H9 (cell line): ENCODE results near the gene HSPB1. TPM values are rescaled to one million over a fixed set of nuclear protein-coding genes. Genes with fewer than 3 reads are reported as not detected.

Experiments used
- DNase-seq: peaks from one replicate; pipeline ENCODE4 v3.0.0-alpha.2; 2017
- H2AFZ ChIP-seq: one replicate; pipeline ENCODE4 v1.6.1; 2013; ENCODE audit warnings: mild to moderate bottlenecking, low read length, control low read depth, moderate library complexity
- H2AK5ac ChIP-seq: 2 replicates; pipeline ENCODE4 v1.6.1; 2013; ENCODE audit warnings: low read length, control low read depth, mixed read lengths; ENCODE audit not compliant: insufficient read length
- H2BK120ac ChIP-seq: one replicate; pipeline ENCODE4 v1.6.1; 2013; ENCODE audit warnings: low read depth, mild to moderate bottlenecking, low read length, control low read depth, inconsistent platforms; ENCODE audit not compliant: poor library complexity, severe bottlenecking
- H2BK12ac ChIP-seq: 2 replicates; pipeline ENCODE4 v1.6.1; 2013; ENCODE audit warnings: low read length, control low read depth, mixed read lengths, low read depth; ENCODE audit not compliant: insufficient read length
- H2BK15ac ChIP-seq: 2 replicates; pipeline ENCODE4 v1.6.1; 2013; ENCODE audit warnings: low read depth, low read length, control low read depth
- H2BK20ac ChIP-seq: one replicate; pipeline ENCODE4 v1.6.1; 2013; ENCODE audit warnings: low read depth, mild to moderate bottlenecking, low read length, control low read depth, inconsistent platforms; ENCODE audit not compliant: poor library complexity, severe bottlenecking
- H2BK5ac ChIP-seq: 2 replicates; pipeline ENCODE4 v1.6.1; 2013; ENCODE audit warnings: low read length, control low read depth, mixed read lengths; ENCODE audit not compliant: insufficient read length
- H3K14ac ChIP-seq: 2 replicates; pipeline ENCODE4 v1.6.1; 2013; ENCODE audit warnings: low read length, control low read depth; ENCODE audit not compliant: insufficient read depth
- H3K18ac ChIP-seq: 2 replicates; pipeline ENCODE4 v1.6.1; 2013; ENCODE audit warnings: low read depth, mild to moderate bottlenecking, mixed read lengths, low read length, control low read depth; ENCODE audit not compliant: insufficient read length
- H3K23ac ChIP-seq: 2 replicates; pipeline ENCODE4 v1.6.1; 2013; ENCODE audit warnings: low read length, control low read depth, mixed read lengths, low read depth; ENCODE audit not compliant: insufficient read length
- H3K23me2 ChIP-seq: 2 replicates; pipeline ENCODE4 v1.6.1; 2013; ENCODE audit warnings: low read depth, mild to moderate bottlenecking, mixed read lengths, low read length, control low read depth; ENCODE audit not compliant: insufficient read length, poor library complexity, severe bottlenecking
- H3K27ac ChIP-seq: 2 replicates; pipeline ENCODE4 v1.5.1; 2013; ENCODE audit warnings: low read length, control low read depth, mixed read lengths, low read depth; ENCODE audit not compliant: insufficient read length
- H3K27me3 ChIP-seq: 2 replicates; pipeline ENCODE4 v1.6.1; 2013; ENCODE audit warnings: low read length, control low read depth, inconsistent platforms; ENCODE audit not compliant: insufficient read depth
- H3K4ac ChIP-seq: 2 replicates; pipeline ENCODE4 v1.6.1; 2013; ENCODE audit warnings: low read depth, mild to moderate bottlenecking, control low read depth, inconsistent platforms, low read length, moderate library complexity
- H3K4me1 ChIP-seq: 2 replicates; pipeline ENCODE4 v1.6.1; 2013; ENCODE audit warnings: low read length, control low read depth, inconsistent platforms; ENCODE audit not compliant: insufficient read depth
- H3K4me2 ChIP-seq: 2 replicates; pipeline ENCODE4 v1.6.1; 2013; ENCODE audit warnings: low read length, control low read depth, mixed read lengths; ENCODE audit not compliant: insufficient read length, insufficient read depth
- H3K56ac ChIP-seq: 2 replicates; pipeline ENCODE4 v1.6.1; 2013; ENCODE audit warnings: low read depth, mild to moderate bottlenecking, mixed read lengths, low read length, control low read depth; ENCODE audit not compliant: insufficient read length
- H3K79me1 ChIP-seq: 2 replicates; pipeline ENCODE4 v1.6.1; 2013; ENCODE audit warnings: low read depth, mild to moderate bottlenecking, moderate library complexity, low read length, control low read depth, inconsistent platforms; ENCODE audit not compliant: insufficient read depth, poor library complexity, severe bottlenecking
- H3K79me2 ChIP-seq: 2 replicates; pipeline ENCODE4 v1.6.1; 2013; ENCODE audit warnings: low read length, control low read depth, inconsistent platforms; ENCODE audit not compliant: insufficient read depth
- H3K9ac ChIP-seq: 2 replicates; pipeline ENCODE4 v1.6.1; 2013; ENCODE audit warnings: low read length, control low read depth, mixed read lengths; ENCODE audit not compliant: insufficient read length; ENCODE audit errors: extremely low read depth
- H3K9me3 ChIP-seq: one replicate; pipeline ENCODE4 v1.6.1; 2013; ENCODE audit warnings: low read depth, low read length, inconsistent platforms; ENCODE audit not compliant: control insufficient read depth
- H3T11ph ChIP-seq: one replicate; pipeline ENCODE4 v1.6.1; 2013; ENCODE audit warnings: mild to moderate bottlenecking, low read length, control low read depth, inconsistent platforms
- H4K20me1 ChIP-seq: one replicate; pipeline ENCODE4 v1.6.1; 2013; ENCODE audit not compliant: control insufficient read depth, insufficient read length, insufficient read depth
- H4K5ac ChIP-seq: 2 replicates; pipeline ENCODE4 v1.6.1; 2013; ENCODE audit warnings: low read depth, mild to moderate bottlenecking, mixed read lengths, low read length, control low read depth; ENCODE audit not compliant: insufficient read length
- H4K8ac ChIP-seq: replicated peaks from 2 replicates; pipeline ENCODE4 v1.6.1; 2013; ENCODE audit warnings: low read length, control low read depth, mixed read lengths, low read depth; ENCODE audit not compliant: insufficient read length
- H4K91ac ChIP-seq: 2 replicates; pipeline ENCODE4 v1.6.1; 2013; ENCODE audit warnings: low read depth, mild to moderate bottlenecking, moderate library complexity, mixed read lengths, low read length, control low read depth; ENCODE audit not compliant: insufficient read length
- H3K27ac Mint-ChIP-seq, 3 experiments: 2 replicates in 2 of 3; 3 replicates in 1 of 3; pipeline ENCODE4 v1.8.0; 2020 to 2021; ENCODE audit warnings: mixed read lengths in 3 of 3, mild to moderate bottlenecking in 1 of 3, moderate library complexity in 1 of 3
- H3K27me3 Mint-ChIP-seq: 2 replicates; pipeline ENCODE4 v1.8.0; 2021; ENCODE audit warnings: low read depth, mild to moderate bottlenecking, moderate library complexity, mixed read lengths
- H3K36me3 Mint-ChIP-seq, 3 experiments: 2 replicates in 2 of 3; 3 replicates in 1 of 3; pipeline ENCODE4 v1.8.0; 2020 to 2021; ENCODE audit warnings: low read depth in 3 of 3, mixed read lengths in 3 of 3; ENCODE audit not compliant: insufficient read depth in 1 of 3
- H3K4me1 Mint-ChIP-seq, 2 experiments: 2 replicates each; pipeline ENCODE4 v1.8.0; 2020; ENCODE audit warnings: mixed read lengths in 2 of 2
- H3K4me3 Mint-ChIP-seq, 2 experiments: 2 replicates in 1 of 2; 3 replicates in 1 of 2; pipeline ENCODE4 v1.8.0; 2020 to 2021; ENCODE audit warnings: mild to moderate bottlenecking in 2 of 2, mixed read lengths in 2 of 2, moderate library complexity in 1 of 2
- H3K9me3 Mint-ChIP-seq, 2 experiments: 2 replicates in 1 of 2; 3 replicates in 1 of 2; pipeline ENCODE4 v1.8.0; 2020; ENCODE audit warnings: mild to moderate bottlenecking in 2 of 2, mixed read lengths in 2 of 2, moderate library complexity in 1 of 2
- WGBS: extraction: QIAGEN DNeasy Blood & Tissue Kit; methylation state at CpG from one replicate; pipeline ENCODE4 v1.1.7; 2013; ENCODE audit warnings: missing lambda C conversion rate, low lambda C conversion rate, mixed read lengths; ENCODE audit not compliant: insufficient read length; ENCODE audit errors: extremely low coverage; 5-methylcytosine and 5-hydroxymethylcytosine counted together
- total RNA-seq: library from RNA; stranded (reverse); gene quantifications from 2 replicates; pipeline ENCODE4 v1.2.1, GENCODE V29; 2021
- TF ChIP-seq, protein P1 (sequence below): fragments of 200-600 bp; sonication (generic); conservative IDR thresholded peaks from 3 replicates; pipeline ENCODE4 v1.8.0; 2021; ENCODE audit warnings: antibody characterized with exemption, mild to moderate bottlenecking

The HSPB1 gene
- total RNA-seq, 1 experiment from 2014 or later: 186 TPM

DNA sequence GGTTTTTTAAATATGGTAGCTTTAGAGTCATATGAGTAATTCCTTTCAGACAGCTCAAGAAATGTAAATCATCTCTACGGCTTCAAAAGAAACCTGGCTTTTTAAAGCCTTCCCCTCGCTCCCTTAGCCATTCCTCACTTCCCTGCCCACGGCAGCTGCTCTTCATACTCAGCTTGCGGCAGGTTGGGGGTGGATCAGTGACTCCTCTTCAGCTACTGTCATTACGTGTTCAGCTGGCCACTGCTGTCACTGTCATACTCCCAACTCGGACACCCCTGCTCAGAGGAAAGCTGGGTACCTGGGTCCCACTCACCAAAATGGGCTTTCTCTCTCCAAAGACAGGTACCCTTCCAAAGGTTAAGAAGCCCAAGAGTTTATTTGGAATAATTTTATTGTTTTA is 49.7 kb downstream of the HSPB1 start:
- Mint-ChIP-seq H3K9me3 (peaks cover 0 to 2% of the 10 kb centered on the region in 2 experiments; a peak in 3 of 5 replicates), H3K27me3 (no peaks in the 10 kb centered on the region), H3K36me3 (peaks cover 69 to 88% (median 88%) of the 10 kb centered on the region in 3 experiments), H3K4me1 (peaks cover 42% of the 10 kb centered on the region in 2 experiments), H3K4me3 (no peak overlapping the region), H3K27ac (no peak overlapping the region)
- no peak overlapping the region for H3K9ac ChIP-seq
- H3K9me3 ChIP-seq: no peaks in the 10 kb centered on the region
- H3K4me1 ChIP-seq: peaks cover 5% of the 10 kb centered on the region; the same call in 1 of the 2 replicates
- no peaks in the 10 kb centered on the region for H3K23me2 ChIP-seq
- H3K4ac ChIP-seq: no peak overlapping the region
- no peak overlapping the region for H3K27ac ChIP-seq
- H2BK20ac ChIP-seq: no peak overlapping the region
- TF ChIP-seq, protein P1, sequence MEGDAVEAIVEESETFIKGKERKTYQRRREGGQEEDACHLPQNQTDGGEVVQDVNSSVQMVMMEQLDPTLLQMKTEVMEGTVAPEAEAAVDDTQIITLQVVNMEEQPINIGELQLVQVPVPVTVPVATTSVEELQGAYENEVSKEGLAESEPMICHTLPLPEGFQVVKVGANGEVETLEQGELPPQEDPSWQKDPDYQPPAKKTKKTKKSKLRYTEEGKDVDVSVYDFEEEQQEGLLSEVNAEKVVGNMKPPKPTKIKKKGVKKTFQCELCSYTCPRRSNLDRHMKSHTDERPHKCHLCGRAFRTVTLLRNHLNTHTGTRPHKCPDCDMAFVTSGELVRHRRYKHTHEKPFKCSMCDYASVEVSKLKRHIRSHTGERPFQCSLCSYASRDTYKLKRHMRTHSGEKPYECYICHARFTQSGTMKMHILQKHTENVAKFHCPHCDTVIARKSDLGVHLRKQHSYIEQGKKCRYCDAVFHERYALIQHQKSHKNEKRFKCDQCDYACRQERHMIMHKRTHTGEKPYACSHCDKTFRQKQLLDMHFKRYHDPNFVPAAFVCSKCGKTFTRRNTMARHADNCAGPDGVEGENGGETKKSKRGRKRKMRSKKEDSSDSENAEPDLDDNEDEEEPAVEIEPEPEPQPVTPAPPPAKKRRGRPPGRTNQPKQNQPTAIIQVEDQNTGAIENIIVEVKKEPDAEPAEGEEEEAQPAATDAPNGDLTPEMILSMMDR: no peak
- H2AFZ ChIP-seq: no peak overlapping the region
- no peak overlapping the region for H3K4me2 ChIP-seq
- H3K18ac ChIP-seq: no peak overlapping the region
- DNase-seq: no peak
- no peak overlapping the region for H3K14ac ChIP-seq
- no CpG with 5 or more reads among the region's 6 CpGs for WGBS
- no peaks in the 10 kb centered on the region for H3K27me3 ChIP-seq
- no peak overlapping the region for H4K8ac ChIP-seq
- H3K23ac ChIP-seq: no peak overlapping the region
- no peak overlapping the region for H2AK5ac ChIP-seq
- no peak overlapping the region for H3K56ac ChIP-seq
- H4K5ac ChIP-seq: no peak overlapping the region
- H3K79me1 ChIP-seq: no peaks in the 10 kb centered on the region
- no peak overlapping the region for H2BK5ac ChIP-seq
- no peak overlapping the region for H2BK120ac ChIP-seq
- no peak overlapping the region for H4K91ac ChIP-seq
- H2BK12ac ChIP-seq: no peak overlapping the region
- H4K20me1 ChIP-seq: no peaks in the 10 kb centered on the region
- no peak overlapping the region for H2BK15ac ChIP-seq
- H3T11ph ChIP-seq: no peak overlapping the region
- H3K79me2 ChIP-seq: peaks cover 84% of the 10 kb centered on the region
